K562 (cell line): ENCODE measurements around the gene NVL. TPM values are rescaled to one million over a fixed set of nuclear protein-coding genes. Genes with fewer than 3 reads are reported as not detected.

Experiments used
- CBX2 ChIP-seq: fragments of 200-600 bp; sonication (generic); IDR thresholded peaks from one replicate; pipeline ENCODE4 v1.6.1; 2012; ENCODE audit warnings: mild to moderate bottlenecking, low read length, inconsistent platforms; ENCODE audit not compliant: insufficient read depth, poor library complexity, severe bottlenecking
- MGA ChIP-seq: fragments of 450-650 bp; IDR thresholded peaks from 2 replicates; pipeline ENCODE4 v1.6.1; 2016; ENCODE audit warnings: mild to moderate bottlenecking, moderate library complexity
- NFATC3 ChIP-seq: fragments of 450-650 bp; IDR thresholded peaks from 2 replicates; pipeline ENCODE4 v1.6.1; 2017; ENCODE audit warnings: mild to moderate bottlenecking
- NKRF ChIP-seq: fragments of 450-650 bp; IDR thresholded peaks from 2 replicates; pipeline ENCODE4 v1.6.1; 2016; ENCODE audit warnings: borderline replicate concordance
- PRMT5 ChIP-seq: sonication (generic); formaldehyde crosslinking; IDR thresholded peaks from 2 replicates; pipeline ENCODE4 v1.5.0; 2020; ENCODE audit warnings: missing genetic modification reagents
- RBBP5 ChIP-seq: fragments of 200-600 bp; sonication (generic); IDR thresholded peaks from 2 replicates; pipeline ENCODE4 v1.6.1; 2012; ENCODE audit warnings: borderline replicate concordance, mild to moderate bottlenecking, low read length, control low read depth, inconsistent platforms; ENCODE audit not compliant: insufficient read depth, poor library complexity, severe bottlenecking
- SAFB ChIP-seq: fragments of 200-400 bp; formaldehyde crosslinking; IDR thresholded peaks from 2 replicates; pipeline ENCODE4 v1.6.1; 2017; ENCODE audit warnings: low read depth, low read length, borderline replicate concordance
- SUPT5H ChIP-seq: fragments of 450-650 bp; IDR thresholded peaks from 2 replicates; pipeline ENCODE4 v1.6.1; 2016
- TBP ChIP-seq: optimal IDR thresholded peaks from 2 replicates; pipeline ENCODE3; 2011; ENCODE audit warnings: low read depth, low read length, improper control_type of control experiment
- YY1 ChIP-seq, 3 experiments: IDR thresholded peaks; 2 replicates each; pipeline ENCODE4 v1.6.1; 2011; ENCODE audit warnings: low read length in 2 of 3, mild to moderate bottlenecking in 2 of 3, moderate library complexity in 2 of 3, borderline replicate concordance in 1 of 3, control low read depth in 1 of 3, low read depth in 1 of 3; ENCODE audit not compliant: insufficient read depth in 3 of 3, insufficient replicate concordance in 2 of 3, control insufficient read depth in 1 of 3, insufficient read length in 1 of 3; ENCODE audit errors: extremely low read depth in 1 of 3
- ZNF395 ChIP-seq: fragments of 200-800 bp; sonication (Bioruptor generic); IDR thresholded peaks from 2 replicates; pipeline ENCODE4 v1.6.1; 2017; ENCODE audit warnings: missing genetic modification characterization, missing compliant biosample characterization
- polyA plus RNA-seq, 8 experiments: library from polyadenylated mRNA; depleted of rRNA in 4 of 8; stranded (reverse) in 5 of 8; unstranded in 3 of 8; fragments of >200 nt; fragmentation: Nextera tagmentation in 2 of 8; fragmentation: Illumina TruSeq in 1 of 8; extraction: Ambion mirVana in 2 of 8; extraction: Trizol in 1 of 8; gene quantifications; 2 replicates each; pipeline versions ENCODE4 v1.2.1 to v1.2.3, GENCODE V29; 2011 to 2014; ENCODE audit warnings: inconsistent platforms in 1 of 8, missing spikeins in 1 of 8
- total RNA-seq, 7 experiments: library from RNA; depleted of rRNA in 6 of 7; stranded (reverse); fragments of >200 nt in 6 of 7; fragmentation: Illumina TruSeq in 2 of 7; extraction: Trizol in 2 of 7; gene quantifications; 2 replicates each; pipeline versions ENCODE4 v1.2.1 to v1.2.3, GENCODE V29; 2011 to 2021; ENCODE audit warnings: low replicate concordance in 1 of 7

The NVL gene
- total and polyA plus RNA-seq, 9 of the 15 experiments (the other 6 are each of a cell fraction or from before 2014, with no cell fraction given), result 32.5 to 86.6 (median 62.9) TPM

GRCh38 chr1:224182866-224183590 lies 146.9 kb downstream of the NVL start, which contains the start of gene DEGS1 (continued):
- TF ChIP-seq MGA, result peak; percentile 86
- peak; percentile 81; the same call in 1 of the 2 replicates for TF ChIP-seq ZNF395
- TF ChIP-seq YY1 (IDR thresholded peaks at IDR 0.05; ENCODE audit: borderline replicate concordance in 1 of 3, control insufficient read depth in 1 of 3, extremely low read depth in 1 of 3, insufficient read depth in 3 of 3, insufficient read length in 1 of 3, insufficient replicate concordance in 2 of 3, low read depth in 1 of 3, low read length in 2 of 3), result peak in 1 of 3 experiments; percentile 13
- TF ChIP-seq PRMT5, result no peak
- peak; percentile 97 for TF ChIP-seq RBBP5
- TF ChIP-seq SUPT5H, result peak; percentile 87
- peak; percentile 72 for TF ChIP-seq TBP
- no peak for TF ChIP-seq NFATC3
- no peak for TF ChIP-seq NKRF
- TF ChIP-seq CBX2, result no peak
- TF ChIP-seq SAFB, result peak; percentile 76; the same call in 1 of the 2 replicates
